Measurements from ENCODE around the gene AAMP.
"Not testable (repeated sequence)": the region's sequence is repeated elsewhere in the genome, so short reads cannot be mapped to it uniquely, and the experiment has no call there.

The AAMP gene

DNA sequence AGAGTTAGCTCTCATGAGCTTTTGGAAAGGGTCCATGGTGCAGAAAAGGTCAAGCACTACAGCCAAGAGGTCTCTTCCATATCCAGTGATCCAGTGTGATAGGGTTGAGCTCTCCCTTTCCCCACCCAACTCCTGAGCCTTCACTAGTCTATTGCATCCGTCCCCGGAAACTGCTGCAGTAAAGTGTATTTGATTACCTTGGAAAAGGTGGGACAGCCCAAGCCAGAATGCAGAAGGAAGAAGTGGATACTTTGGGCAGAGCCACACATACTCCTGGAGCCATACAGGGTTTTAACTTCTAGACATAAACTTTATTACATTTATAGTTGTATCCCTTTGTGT, 3.9 kb upstream of the AAMP start:
- DNase-seq, result no peak

DNA sequence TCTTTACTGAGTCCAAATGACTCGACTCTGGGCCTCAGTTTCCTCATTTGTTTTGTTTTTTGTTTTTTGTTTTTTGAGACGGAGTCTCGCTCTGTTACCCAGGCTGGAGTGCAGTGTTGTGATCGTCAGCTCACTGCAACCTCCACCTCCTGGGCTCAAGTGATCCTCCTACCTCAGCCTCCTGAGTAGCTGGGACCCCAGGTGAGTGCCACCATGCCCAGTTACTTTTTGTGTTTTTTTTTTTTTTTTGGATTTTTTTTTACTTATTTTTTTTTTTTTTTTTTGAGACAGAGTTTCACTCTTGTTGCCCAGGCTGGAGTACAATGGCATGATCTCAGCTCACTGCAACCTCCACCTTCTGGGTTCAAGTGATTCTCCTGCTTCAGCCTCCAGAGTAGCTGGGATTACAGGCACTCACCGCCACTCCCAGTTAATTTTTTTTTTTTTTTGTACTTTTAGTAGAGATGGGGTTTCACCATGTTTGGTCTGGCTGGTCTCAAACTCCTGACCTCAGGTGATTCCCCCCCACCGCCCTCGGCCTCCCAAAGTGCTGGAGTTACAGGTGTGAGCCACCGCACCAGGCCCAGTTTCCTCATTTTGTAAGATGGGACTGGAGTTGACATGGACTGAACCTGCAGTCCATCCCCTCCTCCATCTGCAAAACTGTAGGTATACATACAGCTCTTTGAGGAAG, 3.4 kb upstream of the AAMP start:
- not testable (repeated sequence) for DNase-seq

DNA sequence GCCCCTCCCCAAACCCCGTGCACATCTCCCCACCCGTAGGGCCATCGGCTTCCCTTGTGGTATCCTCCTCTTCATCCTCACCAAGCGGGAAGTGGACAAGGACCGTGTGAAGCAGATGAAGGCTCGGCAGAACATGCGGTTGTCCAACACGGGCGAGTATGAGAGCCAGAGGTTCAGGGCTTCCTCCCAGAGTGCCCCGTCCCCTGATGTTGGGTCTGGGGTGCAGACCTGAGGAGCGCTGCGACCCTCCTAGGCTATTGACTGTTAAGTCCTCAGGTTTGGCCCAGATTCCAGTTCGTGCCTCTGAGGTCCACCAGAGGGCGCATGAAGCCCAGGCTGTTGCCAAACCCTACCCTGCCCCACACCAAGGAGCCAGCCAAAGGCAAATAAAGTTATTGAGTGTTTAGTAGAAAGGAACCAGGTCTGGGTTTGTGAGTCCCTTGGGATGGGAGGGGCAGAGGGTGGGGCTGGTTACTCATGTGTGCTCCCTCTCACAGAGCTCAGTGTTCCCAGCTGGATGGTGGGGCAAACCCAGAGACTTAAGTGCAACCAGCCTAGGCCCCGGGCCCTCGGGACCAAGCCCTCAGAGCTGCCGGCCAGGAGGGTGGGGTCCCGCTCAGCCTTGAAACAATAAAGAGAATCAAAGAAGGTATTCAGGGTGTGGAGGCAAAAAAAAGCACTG, 2.7 kb upstream of the AAMP start:
- DNase-seq, result peak; percentile 73

DNA sequence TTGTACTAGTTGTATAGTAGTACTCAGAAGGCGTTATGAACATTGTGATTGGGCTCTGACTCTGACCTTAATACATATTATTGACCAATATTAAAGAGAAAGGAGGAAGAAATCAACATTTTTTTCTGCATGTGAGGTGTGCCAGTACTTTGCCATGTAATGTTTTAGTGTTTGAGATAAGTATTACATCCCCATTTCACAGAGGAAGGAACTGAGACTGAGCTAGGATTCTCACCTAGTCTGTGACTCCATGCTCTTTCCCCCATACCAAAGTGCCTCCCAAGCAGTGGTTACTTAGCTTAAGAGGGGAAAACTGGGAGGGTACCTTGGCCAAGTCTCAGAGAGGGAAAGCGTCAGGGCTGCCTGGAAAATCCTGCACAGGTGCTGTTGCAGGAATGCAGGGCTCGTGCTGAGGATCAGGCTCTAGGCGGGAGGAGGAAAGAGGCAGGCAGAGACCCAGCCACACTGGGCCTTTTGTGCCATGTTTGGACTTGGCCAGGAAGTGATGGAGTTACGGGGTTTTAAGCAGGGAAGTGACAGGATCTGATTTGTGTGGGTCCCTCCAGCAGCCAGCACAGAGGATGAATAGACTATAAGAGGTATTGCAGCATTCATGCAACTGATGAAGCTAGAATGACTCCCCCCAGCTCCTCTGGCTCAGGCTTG, 2.1 kb upstream of the AAMP start:
- DNase-seq, result no peak

DNA sequence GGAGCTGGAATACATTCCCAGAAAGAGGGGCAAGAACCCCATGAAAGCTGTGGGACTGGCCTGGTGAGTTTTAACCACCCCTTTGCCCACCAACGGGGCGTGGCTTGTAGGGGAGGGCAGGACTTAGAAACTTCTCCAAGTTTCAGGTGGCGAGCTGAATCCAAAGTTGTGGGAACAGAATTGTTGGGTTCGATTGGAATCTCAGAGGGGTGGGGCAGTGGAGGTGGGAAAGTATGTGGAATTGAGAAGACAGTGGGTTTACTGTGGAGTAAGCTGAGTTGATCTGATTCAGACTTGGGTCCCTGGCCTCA, 1.5 kb upstream of the AAMP start:
- DNase-seq, result no peak

DNA sequence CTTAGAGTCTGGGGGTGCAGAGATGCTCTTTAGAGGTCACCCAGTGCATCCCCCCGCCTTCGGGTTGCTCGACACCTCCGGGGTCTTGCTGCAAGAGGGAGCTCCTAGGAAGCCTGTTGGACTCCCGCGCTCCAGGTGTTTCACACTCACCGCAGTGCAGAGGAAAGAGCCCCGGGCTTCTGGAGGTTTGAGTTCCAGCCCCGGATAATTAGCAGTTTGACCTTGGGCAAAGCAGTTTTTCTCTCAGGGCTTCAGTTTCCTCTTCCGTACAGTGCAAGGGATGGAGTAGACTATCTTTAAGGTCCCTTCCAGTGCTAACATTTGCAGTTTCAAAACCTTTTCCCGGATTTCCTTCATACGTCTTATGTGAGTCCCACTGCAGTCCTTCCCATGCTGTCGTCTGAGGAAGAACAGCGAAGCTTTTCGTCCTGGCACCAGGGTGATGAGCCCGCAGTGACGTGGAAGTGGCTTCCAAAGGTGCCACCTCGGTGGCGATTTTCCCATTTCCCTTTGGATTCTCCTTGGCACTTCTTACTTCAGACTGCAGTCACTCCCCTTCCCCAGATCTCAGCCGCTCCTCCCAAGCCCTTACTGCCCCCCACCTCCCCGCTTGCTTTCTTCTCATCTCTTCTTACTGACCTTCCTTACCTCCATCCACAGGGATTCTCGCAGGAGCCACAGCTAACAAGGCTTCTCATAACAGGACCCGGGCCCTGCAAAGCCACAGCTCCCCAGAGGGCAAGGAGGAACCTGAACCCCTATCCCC, 967 bp upstream of the AAMP start:
- no peak for DNase-seq

DNA sequence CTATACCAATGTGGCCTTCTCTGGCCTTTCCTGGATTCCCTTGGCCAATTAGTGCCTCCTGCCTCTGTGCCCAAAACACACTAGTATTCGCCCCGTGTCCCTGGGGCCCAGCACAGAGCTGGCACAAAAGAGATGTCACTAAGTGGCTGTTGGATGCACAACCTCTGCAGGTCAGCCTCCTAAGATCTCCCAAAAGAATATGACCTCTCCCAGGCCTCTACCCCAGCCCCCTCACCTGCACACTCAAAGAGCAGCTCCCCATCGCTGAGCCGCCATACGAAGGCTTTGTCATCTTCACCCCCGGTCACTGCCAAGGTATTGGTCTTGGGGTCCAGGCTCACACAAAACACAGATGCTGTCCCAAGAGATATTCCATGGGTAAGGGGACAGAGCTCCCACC, 2.7 kb downstream of the AAMP start:
- no peak for DNase-seq

DNA sequence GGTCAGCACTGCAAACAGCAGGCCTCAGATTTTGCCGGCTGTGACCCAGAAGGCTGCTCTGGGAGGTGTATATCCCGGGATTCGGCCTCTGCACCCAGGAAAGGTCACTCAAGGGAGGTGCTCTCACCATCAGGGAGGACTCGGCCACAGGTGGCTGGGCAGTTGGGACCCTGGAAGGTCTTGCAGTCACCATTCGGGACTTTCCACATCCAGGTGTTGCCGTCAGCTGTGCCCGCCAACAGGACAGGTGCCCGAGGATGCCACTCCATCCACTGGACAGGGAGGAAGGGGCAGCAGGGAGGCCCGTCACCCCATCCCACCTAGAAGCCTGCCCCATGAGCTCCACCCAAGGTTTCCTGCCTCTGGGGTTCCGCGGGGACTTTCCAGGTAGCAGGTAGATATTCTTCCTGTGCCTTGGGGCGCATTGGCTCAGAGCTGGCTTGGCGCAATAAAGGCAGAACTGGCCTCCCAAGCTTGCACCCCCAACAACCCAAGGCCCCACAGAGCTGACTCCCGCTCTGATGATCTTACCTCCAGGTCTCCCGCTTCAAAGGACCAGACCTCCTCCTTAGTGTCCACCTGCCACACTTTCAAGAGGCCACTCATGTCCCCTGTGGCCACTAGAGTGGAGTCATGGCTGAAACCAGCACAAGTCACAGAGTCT, 3.5 kb downstream of the AAMP start:
- no peak for DNase-seq

DNA sequence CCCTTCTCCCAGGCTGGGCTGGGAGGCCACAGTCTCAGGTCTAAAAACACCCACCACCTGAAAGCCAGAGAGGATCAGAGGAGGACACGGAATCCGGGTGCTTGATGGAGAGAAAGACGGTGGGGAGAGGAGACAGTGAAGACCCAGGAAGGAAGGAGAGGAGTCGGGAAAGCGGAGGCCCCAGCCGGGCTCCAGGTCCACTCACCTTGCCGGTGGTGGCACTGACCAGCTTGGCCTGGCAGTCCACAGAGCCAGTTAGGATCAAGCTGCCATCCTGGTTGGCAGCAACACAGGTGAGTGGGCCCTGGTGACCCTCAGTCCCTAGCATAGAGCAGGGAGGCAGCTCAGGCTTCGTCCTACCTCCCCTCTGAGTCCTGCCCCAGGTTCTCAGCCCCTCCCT, 4.3 kb downstream of the AAMP start:
- DNase-seq, result no peak

DNA sequence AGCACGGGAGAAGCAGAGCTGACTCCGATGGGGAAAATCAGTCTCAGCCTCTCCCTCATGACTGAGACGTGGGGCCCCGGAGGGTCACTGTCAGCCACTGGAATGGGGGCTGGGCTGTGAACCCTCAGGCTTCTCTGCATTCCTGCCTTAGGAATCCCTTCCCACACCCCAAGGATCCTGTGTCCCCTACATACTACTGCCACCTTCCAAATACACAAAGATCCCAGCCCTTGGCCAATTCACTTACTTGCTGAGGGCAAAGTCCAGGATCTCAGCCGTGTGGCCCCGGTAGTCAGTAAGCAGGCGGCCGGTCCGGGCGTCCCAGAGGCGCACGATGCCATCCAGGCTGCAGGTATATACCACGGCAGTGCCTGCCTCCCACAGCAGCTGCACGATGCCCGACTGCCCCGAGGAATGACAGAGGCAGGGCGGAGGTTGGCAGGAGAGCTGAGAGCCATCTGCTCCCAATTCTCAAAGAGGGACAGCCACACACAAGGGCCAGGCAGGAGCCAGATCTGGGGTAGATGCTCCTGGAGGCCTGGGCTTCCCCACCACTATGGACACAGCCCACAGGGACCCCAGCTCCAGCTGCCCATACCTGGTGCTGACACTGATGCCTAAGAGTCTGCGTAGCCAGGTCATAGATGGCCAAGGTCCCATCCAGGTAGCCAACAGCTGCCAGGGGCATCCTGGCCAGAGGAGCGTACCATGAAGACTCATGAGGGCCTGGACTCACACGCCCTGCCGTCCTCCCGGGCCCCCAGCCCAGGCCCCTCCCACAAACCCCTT, 5.0 kb downstream of the AAMP start:
- no peak for DNase-seq

DNA sequence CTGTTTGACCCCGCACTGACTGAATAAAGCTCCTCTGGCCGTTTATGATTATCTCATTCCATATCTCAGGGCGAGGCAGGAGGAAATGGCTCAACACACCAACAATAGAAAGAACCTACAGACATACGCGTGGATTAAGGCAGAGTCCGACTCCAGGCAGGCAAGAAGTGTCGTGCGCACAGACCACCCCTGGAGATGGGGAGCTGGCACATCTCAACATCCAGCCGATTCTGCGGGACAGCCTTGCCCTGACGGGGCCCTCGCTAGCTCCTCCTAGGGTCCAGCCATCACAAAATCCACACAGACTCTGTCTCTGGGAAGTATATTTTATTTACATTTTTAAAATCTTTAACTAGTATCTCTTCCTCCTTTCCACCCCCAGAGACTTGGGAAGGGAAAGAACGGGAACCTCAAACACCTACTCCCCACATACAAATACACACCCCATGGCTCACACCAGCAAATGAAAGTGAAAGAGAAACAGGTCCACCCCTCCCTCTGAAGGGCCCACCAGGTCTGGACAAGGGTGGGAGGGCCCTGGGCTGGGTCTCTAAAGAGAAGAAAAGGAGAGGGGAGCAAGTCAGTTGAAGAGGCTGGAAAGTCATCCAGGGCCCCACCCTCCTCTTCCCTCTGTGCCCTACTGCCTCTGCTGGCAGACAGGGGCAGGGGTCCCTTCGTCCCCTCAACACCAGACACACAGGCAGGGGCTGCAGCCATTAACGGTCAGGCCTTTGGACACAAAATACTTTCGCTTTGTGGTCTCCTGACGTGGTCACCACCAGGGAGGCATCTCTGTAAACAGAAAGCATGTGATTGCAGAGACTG, 5.9 kb downstream of the AAMP start:
- no peak for DNase-seq

DNA sequence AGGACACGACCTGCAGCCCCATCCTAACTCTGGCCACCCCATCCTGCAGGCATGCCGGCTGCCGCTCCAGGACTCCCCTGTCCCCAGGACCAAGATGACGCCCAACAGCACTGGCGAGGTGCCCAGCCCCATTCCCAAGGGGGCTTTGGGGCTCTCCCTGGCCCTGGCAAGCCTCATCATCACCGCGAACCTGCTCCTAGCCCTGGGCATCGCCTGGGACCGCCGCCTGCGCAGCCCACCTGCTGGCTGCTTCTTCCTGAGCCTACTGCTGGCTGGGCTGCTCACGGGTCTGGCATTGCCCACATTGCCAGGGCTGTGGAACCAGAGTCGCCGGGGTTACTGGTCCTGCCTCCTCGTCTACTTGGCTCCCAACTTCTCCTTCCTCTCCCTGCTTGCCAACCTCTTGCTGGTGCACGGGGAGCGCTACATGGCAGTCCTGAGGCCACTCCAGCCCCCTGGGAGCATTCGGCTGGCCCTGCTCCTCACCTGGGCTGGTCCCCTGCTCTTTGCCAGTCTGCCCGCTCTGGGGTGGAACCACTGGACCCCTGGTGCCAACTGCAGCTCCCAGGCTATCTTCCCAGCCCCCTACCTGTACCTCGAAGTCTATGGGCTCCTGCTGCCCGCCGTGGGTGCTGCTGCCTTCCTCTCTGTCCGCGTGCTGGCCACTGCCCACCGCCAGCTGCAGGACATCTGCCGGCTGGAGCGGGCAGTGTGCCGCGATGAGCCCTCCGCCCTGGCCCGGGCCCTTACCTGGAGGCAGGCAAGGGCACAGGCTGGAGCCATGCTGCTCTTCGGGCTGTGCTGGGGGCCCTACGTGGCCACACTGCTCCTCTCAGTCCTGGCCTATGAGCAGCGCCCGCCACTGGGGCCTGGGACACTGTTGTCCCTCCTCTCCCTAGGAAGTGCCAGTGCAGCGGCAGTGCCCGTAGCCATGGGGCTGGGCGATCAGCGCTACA, 7.0 kb downstream of the AAMP start:
- no peak for DNase-seq

DNA sequence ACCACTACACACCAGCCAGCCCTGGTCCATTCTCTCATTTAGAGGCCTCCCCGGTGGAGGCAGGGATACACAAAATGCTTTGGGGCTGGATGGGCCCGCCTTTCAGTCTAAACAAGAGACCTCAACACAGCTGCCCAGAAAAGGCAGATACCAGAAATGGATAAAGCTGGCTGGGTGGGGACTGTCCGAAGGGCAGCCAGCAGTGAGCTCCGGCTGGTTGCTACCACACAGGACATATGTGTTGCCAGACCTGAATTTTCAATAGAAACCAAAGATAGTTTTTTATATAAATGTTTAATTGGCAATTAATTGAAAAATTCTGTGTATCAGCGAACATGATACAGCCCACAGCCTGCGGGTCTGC, 7.7 kb downstream of the AAMP start:
- no peak for DNase-seq

DNA sequence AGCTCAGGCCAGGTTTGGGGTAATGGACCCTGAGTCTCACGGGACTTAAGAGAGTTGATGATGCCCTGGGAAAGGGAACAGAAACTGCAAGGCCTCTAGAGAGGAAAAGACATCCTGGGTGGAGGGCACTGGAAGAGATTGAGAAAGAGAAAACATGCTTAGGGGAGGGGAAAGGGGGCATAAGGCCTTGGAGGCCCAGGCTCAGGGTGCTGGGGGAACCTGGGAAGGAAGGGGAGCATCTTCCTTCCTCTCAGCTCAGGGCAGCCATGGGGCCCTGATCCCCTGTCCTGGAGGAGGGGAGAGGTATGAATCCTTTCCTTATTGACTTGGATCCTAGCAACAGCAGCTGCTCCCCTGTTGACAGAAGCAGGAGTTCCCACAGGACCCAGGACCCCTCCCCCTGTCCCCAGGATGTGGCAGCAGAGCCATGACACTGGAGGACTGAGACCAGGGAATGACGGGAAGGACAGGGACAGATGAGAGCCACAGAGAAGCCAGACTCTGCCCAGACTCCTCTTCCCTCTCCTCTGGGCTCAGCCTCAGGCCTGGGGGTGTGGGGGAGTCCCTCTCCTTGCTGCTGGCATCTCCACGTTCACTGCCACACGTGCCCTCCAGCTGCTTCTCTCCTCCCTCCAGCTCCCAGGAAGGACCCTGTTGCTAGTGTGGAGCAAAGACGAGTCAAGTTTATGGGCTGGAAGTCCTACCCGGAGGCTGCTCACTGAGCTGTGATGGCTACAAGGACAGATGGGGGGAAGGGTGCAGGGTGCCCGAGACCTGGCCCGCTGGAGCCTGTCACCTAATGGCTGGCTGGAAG, 8.3 kb downstream of the AAMP start:
- no peak for DNase-seq

DNA sequence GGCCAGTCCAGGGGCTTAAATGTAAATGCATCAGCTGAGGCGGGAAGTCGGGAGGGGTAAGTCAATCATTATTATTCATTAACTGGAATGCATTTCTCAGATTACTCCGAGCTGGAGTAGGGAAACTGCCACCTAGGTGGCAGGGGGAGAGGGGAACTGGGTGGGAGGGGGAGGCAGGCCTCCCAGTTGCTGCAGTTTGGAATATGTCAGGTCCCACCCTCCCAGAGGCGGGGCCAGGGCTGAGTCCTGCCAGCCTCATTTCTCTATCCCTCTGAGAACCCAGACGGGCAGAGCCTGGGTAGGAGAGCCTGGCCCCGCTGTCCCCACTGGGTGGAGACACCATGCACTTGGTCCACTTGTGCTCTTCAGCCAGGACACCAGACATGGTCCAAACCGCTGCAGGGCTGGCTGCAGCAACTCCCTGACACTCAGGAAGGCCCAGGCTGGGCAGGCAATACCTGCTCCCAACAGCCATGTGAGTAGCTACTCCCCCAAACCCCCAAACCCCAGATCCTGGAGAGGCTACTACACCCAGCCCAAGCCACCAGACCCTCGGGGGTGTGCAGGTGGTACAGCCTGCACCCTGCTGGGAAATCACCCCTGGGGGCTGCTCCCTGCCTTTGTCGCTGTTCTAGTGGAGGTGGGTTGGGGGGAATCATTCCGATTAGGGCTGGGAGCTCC, 9.1 kb downstream of the AAMP start, which contains the start of gene GPBAR1:
TSS of gene GPBAR1 (plus strand) at position 274 of the 681 bp plus-strand sequence. CDS start 1,710 bp downstream, outside the sequence.
- no peak for DNase-seq

DNA sequence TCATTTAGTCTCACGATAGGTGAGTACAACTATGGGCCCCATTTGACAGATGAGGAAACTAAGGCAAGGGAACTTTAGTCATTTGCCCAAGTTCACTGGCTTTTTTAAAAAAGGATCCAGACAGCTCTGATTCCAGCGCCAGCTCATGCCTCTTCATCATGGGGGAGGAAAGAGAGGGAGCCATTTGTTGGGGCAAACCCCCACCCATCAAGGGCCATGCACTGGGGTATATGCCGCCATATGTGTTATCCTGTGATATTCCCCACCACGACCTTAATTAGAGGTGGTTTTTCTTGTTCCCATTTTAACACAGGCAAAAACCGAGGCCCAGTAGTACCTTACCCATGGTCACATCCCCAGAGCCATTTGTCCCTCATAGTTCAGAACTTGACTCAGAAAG, 9.8 kb downstream of the AAMP start:
- DNase-seq, result no peak

DNA sequence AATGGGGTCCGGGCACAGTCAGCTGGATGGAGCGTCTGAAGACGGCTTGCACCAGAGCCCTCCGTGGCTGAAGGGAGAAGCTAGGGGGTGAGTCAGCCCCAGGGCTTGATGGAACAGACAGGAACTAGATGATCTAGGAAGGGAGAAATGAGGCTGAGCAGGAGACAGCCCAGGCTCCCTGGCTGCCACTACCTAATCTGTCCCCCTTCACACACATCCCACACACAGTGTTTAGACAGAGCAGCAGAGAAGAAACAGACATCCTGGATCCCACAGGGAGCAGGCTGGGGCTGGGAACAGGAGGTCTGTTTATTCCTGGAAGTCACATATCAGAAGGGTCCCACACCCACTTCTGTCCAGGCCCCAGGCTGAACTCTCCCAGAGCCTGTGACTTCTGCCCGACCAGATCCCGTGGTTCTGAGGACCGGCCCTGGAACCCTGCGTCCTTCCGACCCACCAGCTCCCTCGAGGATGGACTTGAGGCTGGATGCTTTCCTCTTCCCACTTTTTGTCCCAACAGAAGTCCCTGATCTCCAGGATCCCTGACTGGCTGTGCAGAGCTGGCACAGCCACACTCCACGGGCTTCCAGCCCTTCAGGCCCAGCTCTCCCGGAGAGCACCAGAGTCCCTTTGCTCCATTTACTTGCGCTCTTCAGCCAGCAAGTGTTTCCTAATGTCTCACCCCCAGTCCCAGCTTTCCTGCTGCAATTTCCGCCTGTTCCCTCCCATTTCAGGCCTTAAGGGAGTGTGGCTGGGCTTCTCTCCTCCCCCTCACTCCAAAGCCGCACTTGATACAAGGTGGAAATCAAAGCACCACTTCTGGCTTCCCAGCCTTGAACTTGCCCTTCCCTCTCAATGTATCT, 10.6 kb downstream of the AAMP start:
- DNase-seq, result no peak
